GM21360 (cell line): Measurements from ENCODE around the gene DGLUCY.
A peak's percentile ranks its signal among the peaks of the same experiment; 100 is the strongest.
"Not testable (repeated sequence)": the region's sequence is repeated elsewhere in the genome, so short reads cannot be mapped to it uniquely, and the experiment has no call there.

Source experiments
- ATAC-seq: cut with Tn5 transposase; IDR thresholded peaks from one replicate; pipeline ENCODE4 v1.9.1; 2021; ENCODE audit warnings: mild to moderate bottlenecking, moderate library complexity; ENCODE audit not compliant: unreplicated experiment

The DGLUCY gene

GRCh38 chr14:91231446-91231845 lies 117.6 kb downstream of the DGLUCY start:
- no peak for ATAC-seq

GRCh38 chr14:91232052-91232451 lies 118.2 kb downstream of the DGLUCY start:
- no peak for ATAC-seq

DNA sequence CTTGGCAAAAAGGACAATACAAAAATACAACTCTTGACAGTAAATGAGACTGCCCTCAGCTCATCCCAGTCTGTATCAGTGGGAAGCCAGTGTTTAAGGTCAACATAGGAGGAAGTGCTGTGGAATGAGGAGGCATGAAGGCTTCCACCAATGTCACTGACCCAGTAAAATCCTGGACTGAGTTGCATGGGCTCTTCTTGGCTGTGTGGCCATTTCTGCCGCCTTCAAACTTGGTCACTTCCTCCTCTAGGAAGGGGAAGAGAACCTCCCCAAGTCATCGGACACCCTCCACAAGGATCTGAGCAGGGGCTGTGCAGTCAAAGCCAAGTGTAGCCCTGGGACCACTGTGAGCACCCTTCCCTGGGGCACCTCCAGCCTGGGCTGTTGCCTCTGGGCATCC lies 118.7 kb downstream of the DGLUCY start:
- no peak for ATAC-seq

GRCh38 chr14:91233936-91234790 lies 120.3 kb downstream of the DGLUCY start:
- no peak for ATAC-seq

GRCh38 chr14:91234791-91235114 lies 120.9 kb downstream of the DGLUCY start:
- no peak for ATAC-seq

GRCh38 chr14:91235841-91236240 lies 122.0 kb downstream of the DGLUCY start:
- no peak for ATAC-seq

GRCh38 chr14:91237219-91237618 lies 123.3 kb downstream of the DGLUCY start:
- ATAC-seq: no peak

DNA sequence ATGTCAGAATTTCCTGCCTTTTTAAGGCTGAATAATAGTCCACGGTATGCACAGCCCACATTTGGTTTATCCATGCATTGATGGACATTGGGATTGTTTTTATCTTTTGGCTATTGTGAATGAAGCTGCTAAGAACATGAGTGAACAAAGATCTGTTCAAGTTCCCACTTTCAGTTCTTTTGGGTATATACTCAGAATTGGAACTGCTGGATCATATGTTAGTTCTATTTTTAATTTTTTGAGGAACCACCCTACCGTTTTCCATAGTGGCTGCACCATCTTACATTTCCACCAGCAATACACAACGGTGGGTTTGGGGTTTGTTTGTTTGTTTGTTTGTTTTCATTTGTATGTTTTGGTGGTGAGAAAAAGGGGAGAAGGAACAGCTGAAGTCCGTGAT lies 124.2 kb downstream of the DGLUCY start:
- ATAC-seq: no peak

DNA sequence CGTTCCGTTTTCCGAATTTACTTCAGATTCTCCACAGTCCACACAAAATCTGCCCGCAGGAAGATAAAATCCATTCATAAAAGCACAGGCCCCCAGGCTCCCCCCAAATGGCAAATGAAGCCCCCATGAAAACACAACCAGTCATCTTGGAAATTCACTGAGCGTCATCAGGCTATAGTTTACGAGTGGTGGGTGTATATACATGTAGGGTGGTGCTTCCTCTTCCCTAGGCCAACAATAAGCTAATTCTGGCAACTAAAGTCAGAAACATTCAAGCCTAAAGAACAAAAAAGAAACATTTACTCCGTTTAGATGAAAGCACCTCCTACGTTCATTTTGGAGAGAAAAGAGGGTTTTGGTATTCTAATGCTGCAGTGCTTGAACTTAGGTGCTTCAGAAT lies 124.8 kb downstream of the DGLUCY start:
- ATAC-seq: no peak

DNA sequence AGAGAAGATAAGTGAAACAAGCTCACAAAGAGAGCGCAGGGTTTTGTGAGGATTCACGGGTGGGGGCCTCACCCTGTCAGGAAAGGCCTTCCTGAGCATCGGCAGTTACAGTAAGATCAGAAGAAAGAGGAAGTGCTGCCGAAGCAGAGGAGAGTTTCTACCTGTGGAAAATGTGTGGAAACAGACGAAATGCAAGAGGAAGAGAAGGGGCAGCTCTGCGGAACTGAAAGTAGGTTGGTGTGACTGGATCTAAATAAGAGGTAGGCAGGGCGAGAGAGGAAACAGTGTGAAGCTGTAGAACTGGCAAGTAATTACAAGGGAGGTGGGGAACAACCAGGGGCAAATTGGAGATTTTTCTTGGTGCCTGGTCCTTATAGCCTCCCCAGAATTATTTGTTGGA lies 128.0 kb downstream of the DGLUCY start:
- peak; percentile 51 for ATAC-seq

GRCh38 chr14:91242635-91243034 lies 128.8 kb downstream of the DGLUCY start:
- no peak for ATAC-seq

GRCh38 chr14:91243074-91243471 lies 129.2 kb downstream of the DGLUCY start:
- no peak for ATAC-seq

DNA sequence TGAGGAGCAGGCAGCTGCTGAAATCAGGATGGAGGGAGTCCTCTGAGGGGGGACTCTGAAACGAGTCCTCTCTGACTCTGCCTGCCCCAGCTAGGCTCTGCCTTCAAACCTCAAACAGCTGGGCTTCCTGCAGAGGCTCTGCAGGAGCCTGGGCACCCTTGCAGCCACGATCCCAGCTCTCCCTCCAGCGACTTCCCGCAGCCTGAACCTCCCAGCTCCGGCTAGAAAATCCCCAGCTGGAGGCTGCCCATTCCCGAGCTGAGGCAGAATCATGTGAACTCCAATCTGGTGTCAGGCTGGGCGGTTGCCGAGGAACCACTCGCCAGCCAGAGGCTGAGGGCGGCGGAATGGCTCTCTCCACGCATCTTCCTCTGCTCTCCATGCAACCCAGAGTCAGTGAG lies 130.6 kb downstream of the DGLUCY start, which contains the start of gene GPR68:
Gene GPR68, minus strand, starts transcription at position 204 of the 401 bp plus-strand sequence. CDS start 9,654 bp downstream, outside the sequence.
- ATAC-seq: no peak

DNA sequence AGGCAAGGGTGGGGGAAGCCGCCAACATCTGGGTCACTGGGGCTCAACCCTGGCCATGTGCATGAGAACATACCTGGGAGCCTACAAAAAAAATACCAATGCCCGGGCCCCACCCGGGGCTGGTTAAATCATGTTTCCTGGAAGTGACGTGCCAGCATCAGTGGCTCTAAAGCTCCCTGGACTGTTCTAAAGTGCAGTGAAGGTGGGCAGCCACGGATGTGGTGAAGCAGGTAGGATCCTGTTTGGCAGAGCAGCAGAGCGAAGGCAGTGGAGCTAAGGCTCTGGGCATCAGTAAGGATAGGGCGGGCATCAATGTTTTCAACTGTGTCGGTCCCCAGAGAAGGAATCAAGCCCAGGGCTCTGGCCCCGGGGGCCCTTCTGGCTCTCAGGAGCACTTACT lies 131.2 kb downstream of the DGLUCY start:
- ATAC-seq: no peak

GRCh38 chr14:91245616-91246015 lies 131.7 kb downstream of the DGLUCY start:
- ATAC-seq: not testable (repeated sequence)

DNA sequence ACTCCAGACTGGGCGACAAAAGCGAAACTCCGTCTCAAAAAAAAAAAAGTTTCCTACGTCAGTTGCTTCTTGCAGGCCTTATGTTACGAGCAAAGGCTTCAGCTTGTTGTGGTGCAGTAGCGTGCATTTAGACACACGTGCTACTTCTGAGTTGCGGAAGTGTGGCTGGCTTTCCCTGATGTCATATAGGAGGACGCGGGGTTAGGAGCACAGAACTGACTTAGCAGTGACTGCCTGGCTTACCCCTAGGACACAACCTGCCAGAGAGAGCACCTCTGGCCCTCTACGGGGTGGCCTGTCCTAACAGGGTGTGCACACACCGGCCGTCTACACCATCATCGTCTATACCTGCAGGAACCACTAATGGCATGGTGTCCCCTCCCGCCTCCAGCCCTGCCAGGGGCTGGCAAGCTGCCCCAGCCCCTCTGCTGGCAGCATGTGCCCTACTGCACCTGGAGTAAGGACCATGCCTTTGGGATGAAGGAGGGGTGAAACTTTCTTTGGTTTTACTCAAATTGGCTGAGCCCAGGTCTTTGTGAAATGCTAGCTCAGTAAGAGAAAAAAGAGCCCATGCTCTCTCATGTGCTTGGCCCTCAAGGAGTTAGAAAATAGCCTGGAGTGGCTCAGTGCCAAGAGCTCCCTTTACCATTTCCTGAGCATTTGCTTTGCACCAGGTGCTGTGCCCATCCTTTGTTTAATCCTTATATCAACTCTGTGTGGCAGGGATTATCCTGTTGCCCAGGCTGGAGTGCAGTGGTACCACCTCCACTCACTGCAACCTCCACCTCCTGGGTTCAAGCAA lies 132.4 kb downstream of the DGLUCY start:
- no peak for ATAC-seq

DNA sequence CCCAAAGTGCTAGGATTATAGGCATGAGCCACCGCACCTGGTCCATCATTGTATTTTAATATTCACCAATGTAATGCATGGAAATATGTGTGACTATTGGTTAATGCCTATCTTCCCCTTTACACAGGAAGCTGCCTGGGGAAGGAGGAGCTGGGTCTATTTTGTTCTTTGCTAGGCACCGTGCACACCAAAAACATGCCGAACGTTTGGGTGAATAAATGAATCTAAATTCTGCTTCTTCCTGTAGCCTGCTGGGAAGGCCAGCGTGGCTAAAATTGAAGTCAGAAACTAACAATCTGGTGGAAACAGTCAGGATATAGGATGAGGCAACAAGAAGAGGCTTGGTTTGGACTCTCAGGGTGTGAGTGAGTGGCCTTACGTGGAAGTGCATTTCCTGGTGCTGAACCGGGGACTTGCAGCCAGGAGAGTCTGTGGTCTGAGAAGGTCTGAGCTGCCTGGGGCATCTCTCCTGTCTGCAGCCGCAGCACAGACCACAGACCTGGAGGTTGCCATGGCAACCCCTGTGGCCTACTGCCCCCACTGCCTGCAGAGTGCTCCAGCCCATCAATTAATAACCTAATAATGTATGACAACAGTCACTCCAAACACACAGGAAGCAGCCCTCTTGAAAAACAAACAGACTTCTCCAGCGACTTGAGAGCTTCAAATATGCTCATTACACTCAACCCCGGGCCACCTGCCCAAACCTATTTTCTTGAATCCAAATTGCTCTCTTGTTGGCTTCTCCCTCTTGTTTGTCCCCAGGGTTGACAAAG lies 136.2 kb downstream of the DGLUCY start:
- peak; percentile 77 for ATAC-seq

DNA sequence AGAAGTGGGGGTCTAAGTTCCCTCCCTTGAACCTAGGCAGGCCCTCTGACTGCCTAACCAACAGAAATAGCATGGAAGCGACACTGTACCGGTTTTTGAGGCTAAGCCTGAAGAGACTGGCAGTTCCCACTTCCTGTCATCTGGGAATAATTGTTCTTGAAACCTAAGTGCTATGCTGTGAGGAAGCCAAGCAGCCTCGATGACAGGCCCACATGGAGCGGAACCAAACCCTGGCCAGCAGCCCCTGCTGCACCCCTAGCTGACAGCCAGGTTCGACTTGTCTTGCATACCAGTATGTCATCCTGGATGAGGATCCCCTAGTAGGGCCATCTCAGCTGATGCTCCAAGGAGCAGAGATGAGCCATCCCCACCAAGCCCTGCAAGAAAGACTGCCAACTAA lies 137.0 kb downstream of the DGLUCY start:
- no peak for ATAC-seq

GRCh38 chr14:91252871-91253794 lies 139.3 kb downstream of the DGLUCY start:
- no peak for ATAC-seq

- no peak for ATAC-seq
These were observed 140.0 kb downstream of the DGLUCY start for GRCh38 chr14:91253795-91254323.
